Measurements from ENCODE around the gene ADAMTS5.

DNA sequence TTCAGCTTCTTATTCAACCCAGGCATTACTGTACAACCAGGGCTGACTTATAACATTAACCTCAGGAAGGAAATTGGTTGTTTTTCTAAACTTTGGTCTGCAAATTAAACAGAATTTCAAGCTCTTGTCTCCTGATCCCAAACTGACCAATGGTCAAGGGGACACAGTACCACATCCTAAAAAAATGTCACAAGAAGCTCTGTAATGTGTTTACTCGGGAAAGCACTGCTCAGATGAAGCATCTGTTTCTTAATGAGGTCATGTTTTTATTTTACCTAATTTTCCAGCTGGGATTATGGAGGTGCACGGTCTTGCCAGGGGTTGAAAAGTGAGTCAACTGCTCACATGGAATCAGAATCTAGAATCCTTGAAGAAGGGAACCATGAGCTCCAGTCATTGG, 18.7 kb downstream of the ADAMTS5 start:
- TF ChIP-seq EP300 (IDR thresholded peaks at IDR 0.05): no peak
- no peak for TF ChIP-seq CTCF (IDR thresholded peaks at IDR 0.05)
- no peak for TF ChIP-seq POLR2A (IDR thresholded peaks at IDR 0.05)
- no peak for TF ChIP-seq POLR2AphosphoS5 (IDR thresholded peaks at IDR 0.05)

Measured in upper lobe of left lung (tissue), 4 donors.